WTC11 (cell line): ENCODE measurements around the gene TBL1X.

Source experiments
- CREB1 ChIP-seq: sonication (generic); formaldehyde crosslinking; IDR thresholded peaks from 2 replicates; pipeline ENCODE4 v1.8.0; 2023; ENCODE audit warnings: mild to moderate bottlenecking, missing genetic modification reagents
- FOXJ3 ChIP-seq: sonication (generic); formaldehyde crosslinking; IDR thresholded peaks from 2 replicates; pipeline ENCODE4 v1.9.0; 2021; ENCODE audit warnings: missing genetic modification reagents, mild to moderate bottlenecking, borderline replicate concordance
- NFYB ChIP-seq: sonication (generic); formaldehyde crosslinking; conservative IDR thresholded peaks from 2 replicates; pipeline ENCODE4 v1.8.0; 2022; ENCODE audit warnings: low read depth, missing genetic modification reagents
- RELA ChIP-seq: sonication (generic); formaldehyde crosslinking; IDR thresholded peaks from 2 replicates; pipeline ENCODE4 v1.8.1; 2022; ENCODE audit warnings: missing genetic modification reagents, mild to moderate bottlenecking, borderline replicate concordance
- ZNF317 ChIP-seq: sonication (generic); formaldehyde crosslinking; IDR thresholded peaks from 2 replicates; pipeline ENCODE4 v1.8.1; 2023; ENCODE audit warnings: low read depth, mild to moderate bottlenecking, moderate library complexity, missing genetic modification reagents, borderline replicate concordance
- TF ChIP-seq, protein P1 (sequence below): fragments of 200-600 bp; IDR thresholded peaks from 2 replicates; pipeline ENCODE4 v1.8.0; 2022; ENCODE audit warnings: antibody characterized with exemption
- TF ChIP-seq, protein P2 (sequence below): sonication (generic); formaldehyde crosslinking; IDR thresholded peaks from 2 replicates; pipeline ENCODE4 v1.8.1; 2022; ENCODE audit warnings: mild to moderate bottlenecking, moderate library complexity, missing genetic modification reagents
- TF ChIP-seq, protein P3 (sequence below): sonication (generic); formaldehyde crosslinking; conservative IDR thresholded peaks from 2 replicates; pipeline ENCODE4 v1.8.1; 2022; ENCODE audit warnings: mild to moderate bottlenecking, missing genetic modification reagents
- TF ChIP-seq, protein P4 (sequence below): sonication (generic); formaldehyde crosslinking; IDR thresholded peaks from 2 replicates; pipeline ENCODE4 v1.8.0; 2022; ENCODE audit warnings: mild to moderate bottlenecking, missing genetic modification reagents
- TF ChIP-seq, protein P5 (sequence below): sonication (generic); formaldehyde crosslinking; IDR thresholded peaks from 2 replicates; pipeline ENCODE4 v1.8.0; 2022; ENCODE audit warnings: mild to moderate bottlenecking, missing genetic modification reagents

DNA sequence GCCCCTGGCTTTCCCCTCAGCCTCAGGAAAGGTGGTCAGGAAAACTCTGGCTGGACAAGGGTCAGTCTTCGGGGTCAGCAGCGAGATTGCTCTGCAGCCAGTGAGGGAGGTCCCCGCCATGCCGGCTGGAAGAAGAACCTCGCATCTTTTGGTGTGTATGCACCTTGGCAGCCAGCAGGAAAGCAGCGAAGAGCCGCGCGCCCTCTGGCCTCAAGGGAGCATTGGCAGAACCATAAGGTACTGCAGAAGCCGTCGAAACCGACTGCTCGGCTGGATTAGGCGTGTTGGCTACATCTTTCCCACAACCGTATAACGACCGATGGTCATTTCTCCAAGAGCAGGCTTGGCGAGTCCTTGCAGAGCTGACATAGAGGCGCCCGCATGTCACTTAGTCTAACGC is 252.5 kb downstream of the TBL1X start:
- no peak for TF ChIP-seq FOXJ3 (CRISPR knock-in tag)
- TF ChIP-seq, protein P1, sequence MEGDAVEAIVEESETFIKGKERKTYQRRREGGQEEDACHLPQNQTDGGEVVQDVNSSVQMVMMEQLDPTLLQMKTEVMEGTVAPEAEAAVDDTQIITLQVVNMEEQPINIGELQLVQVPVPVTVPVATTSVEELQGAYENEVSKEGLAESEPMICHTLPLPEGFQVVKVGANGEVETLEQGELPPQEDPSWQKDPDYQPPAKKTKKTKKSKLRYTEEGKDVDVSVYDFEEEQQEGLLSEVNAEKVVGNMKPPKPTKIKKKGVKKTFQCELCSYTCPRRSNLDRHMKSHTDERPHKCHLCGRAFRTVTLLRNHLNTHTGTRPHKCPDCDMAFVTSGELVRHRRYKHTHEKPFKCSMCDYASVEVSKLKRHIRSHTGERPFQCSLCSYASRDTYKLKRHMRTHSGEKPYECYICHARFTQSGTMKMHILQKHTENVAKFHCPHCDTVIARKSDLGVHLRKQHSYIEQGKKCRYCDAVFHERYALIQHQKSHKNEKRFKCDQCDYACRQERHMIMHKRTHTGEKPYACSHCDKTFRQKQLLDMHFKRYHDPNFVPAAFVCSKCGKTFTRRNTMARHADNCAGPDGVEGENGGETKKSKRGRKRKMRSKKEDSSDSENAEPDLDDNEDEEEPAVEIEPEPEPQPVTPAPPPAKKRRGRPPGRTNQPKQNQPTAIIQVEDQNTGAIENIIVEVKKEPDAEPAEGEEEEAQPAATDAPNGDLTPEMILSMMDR, result no peak
- TF ChIP-seq, protein P2, sequence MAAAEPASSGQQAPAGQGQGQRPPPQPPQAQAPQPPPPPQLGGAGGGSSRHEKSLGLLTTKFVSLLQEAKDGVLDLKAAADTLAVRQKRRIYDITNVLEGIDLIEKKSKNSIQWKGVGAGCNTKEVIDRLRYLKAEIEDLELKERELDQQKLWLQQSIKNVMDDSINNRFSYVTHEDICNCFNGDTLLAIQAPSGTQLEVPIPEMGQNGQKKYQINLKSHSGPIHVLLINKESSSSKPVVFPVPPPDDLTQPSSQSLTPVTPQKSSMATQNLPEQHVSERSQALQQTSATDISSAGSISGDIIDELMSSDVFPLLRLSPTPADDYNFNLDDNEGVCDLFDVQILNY, result no peak
- no peak for TF ChIP-seq ZNF317 (CRISPR knock-in tag)
- no peak for TF ChIP-seq RELA
- TF ChIP-seq, protein P3, sequence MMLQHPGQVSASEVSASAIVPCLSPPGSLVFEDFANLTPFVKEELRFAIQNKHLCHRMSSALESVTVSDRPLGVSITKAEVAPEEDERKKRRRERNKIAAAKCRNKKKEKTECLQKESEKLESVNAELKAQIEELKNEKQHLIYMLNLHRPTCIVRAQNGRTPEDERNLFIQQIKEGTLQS (CRISPR knock-in tag), result no peak
- TF ChIP-seq, protein P4, sequence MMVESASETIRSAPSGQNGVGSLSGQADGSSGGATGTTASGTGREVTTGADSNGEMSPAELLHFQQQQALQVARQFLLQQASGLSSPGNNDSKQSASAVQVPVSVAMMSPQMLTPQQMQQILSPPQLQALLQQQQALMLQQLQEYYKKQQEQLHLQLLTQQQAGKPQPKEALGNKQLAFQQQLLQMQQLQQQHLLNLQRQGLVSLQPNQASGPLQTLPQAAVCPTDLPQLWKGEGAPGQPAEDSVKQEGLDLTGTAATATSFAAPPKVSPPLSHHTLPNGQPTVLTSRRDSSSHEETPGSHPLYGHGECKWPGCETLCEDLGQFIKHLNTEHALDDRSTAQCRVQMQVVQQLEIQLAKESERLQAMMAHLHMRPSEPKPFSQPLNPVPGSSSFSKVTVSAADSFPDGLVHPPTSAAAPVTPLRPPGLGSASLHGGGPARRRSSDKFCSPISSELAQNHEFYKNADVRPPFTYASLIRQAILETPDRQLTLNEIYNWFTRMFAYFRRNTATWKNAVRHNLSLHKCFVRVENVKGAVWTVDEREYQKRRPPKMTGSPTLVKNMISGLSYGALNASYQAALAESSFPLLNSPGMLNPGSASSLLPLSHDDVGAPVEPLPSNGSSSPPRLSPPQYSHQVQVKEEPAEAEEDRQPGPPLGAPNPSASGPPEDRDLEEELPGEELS (CRISPR knock-in tag), result no peak
- TF ChIP-seq, protein P5, sequence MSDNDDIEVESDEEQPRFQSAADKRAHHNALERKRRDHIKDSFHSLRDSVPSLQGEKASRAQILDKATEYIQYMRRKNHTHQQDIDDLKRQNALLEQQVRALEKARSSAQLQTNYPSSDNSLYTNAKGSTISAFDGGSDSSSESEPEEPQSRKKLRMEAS, result no peak
- no peak for TF ChIP-seq CREB1 (CRISPR knock-in tag)
- no peak for TF ChIP-seq NFYB
